Astrocyte (in vitro differentiated cells and primary cell): ENCODE results near the gene AGTPBP1. TPM values are rescaled to one million over a fixed set of nuclear protein-coding genes. Genes with fewer than 3 reads are reported as not detected.

Experiments used
- DNase-seq: peaks from one replicate; pipeline ENCODE4 v3.0.0-alpha.2; 2010; ENCODE audit warnings: low read depth
- FAIRE-seq: peaks from 2 replicates; lab custom pipeline; 2011; peaks lifted over from hg19 to GRCh38; lab: Jason Lieb, UNC
- H2AFZ ChIP-seq: 2 replicates; pipeline ENCODE4 v1.6.0; 2012; ENCODE audit warnings: low read depth, low read length, inconsistent platforms
- H3K27ac ChIP-seq: 2 replicates; pipeline ENCODE4 v1.5.1; 2011; ENCODE audit warnings: low read depth, low read length, inconsistent platforms
- H3K27me3 ChIP-seq: 2 replicates; pipeline ENCODE4 v1.6.0; 2011; ENCODE audit warnings: low read length, inconsistent platforms; ENCODE audit not compliant: insufficient read depth
- H3K36me3 ChIP-seq: 2 replicates; pipeline ENCODE4 v1.5.1; 2011; ENCODE audit warnings: low read length, inconsistent platforms; ENCODE audit not compliant: insufficient read depth
- H3K4me1 ChIP-seq: 2 replicates; pipeline ENCODE4 v1.5.1; 2011; ENCODE audit warnings: low read length, inconsistent platforms; ENCODE audit not compliant: insufficient read depth
- H3K4me2 ChIP-seq: 2 replicates; pipeline ENCODE4 v1.6.0; 2012; ENCODE audit warnings: low read length, inconsistent platforms
- H3K4me3 ChIP-seq: 2 replicates; pipeline ENCODE4 v1.5.1; 2011; ENCODE audit warnings: low read depth, mild to moderate bottlenecking, low read length, inconsistent platforms; ENCODE audit not compliant: insufficient read depth
- H3K79me2 ChIP-seq: 2 replicates; pipeline ENCODE4 v1.6.0; 2012; ENCODE audit warnings: mild to moderate bottlenecking, low read length, inconsistent platforms; ENCODE audit not compliant: insufficient read depth
- H3K9ac ChIP-seq: 2 replicates; pipeline ENCODE4 v1.6.0; 2012; ENCODE audit warnings: mild to moderate bottlenecking, low read length, inconsistent platforms
- H3K9me3 ChIP-seq: 2 replicates; pipeline ENCODE4 v1.5.1; 2012; ENCODE audit warnings: low read depth, mild to moderate bottlenecking, low read length, inconsistent platforms; ENCODE audit not compliant: insufficient read depth
- H4K20me1 ChIP-seq: 2 replicates; pipeline ENCODE4 v1.6.0; 2012; ENCODE audit warnings: low read length, inconsistent platforms; ENCODE audit not compliant: insufficient read depth
- H3K27ac Mint-ChIP-seq: one replicate; pipeline ENCODE4 v1.8.0; 2021; ENCODE audit warnings: mild to moderate bottlenecking, mixed read lengths; ENCODE audit not compliant: unreplicated experiment
- H3K27me3 Mint-ChIP-seq: one replicate; pipeline ENCODE4 v1.8.0; 2021; ENCODE audit warnings: low read depth, mixed read lengths; ENCODE audit not compliant: unreplicated experiment
- H3K36me3 Mint-ChIP-seq: one replicate; pipeline ENCODE4 v1.8.0; 2021; ENCODE audit warnings: low read depth, mixed read lengths; ENCODE audit not compliant: unreplicated experiment
- H3K4me1 Mint-ChIP-seq: one replicate; pipeline ENCODE4 v1.8.0; 2021; ENCODE audit warnings: low read depth, mixed read lengths; ENCODE audit not compliant: unreplicated experiment
- H3K4me3 Mint-ChIP-seq: one replicate; pipeline ENCODE4 v1.8.0; 2021; ENCODE audit warnings: mild to moderate bottlenecking, moderate library complexity, mixed read lengths; ENCODE audit not compliant: unreplicated experiment
- H3K9me3 Mint-ChIP-seq: one replicate; pipeline ENCODE4 v1.8.0; 2021; ENCODE audit warnings: mild to moderate bottlenecking, mixed read lengths; ENCODE audit not compliant: unreplicated experiment
- EZH2 ChIP-seq: IDR thresholded peaks from 2 replicates; pipeline ENCODE4 v1.6.1; 2012; ENCODE audit warnings: mild to moderate bottlenecking, low read length, inconsistent platforms; ENCODE audit not compliant: insufficient read depth
- total RNA-seq: library from RNA; stranded (reverse); gene quantifications from 2 replicates; pipeline ENCODE4 v1.2.1, GENCODE V29; 2021
- TF ChIP-seq, protein P1 (sequence below): IDR thresholded peaks from 2 replicates; pipeline ENCODE4 v1.5.1; 2011; ENCODE audit warnings: low read depth, mild to moderate bottlenecking, inconsistent platforms, low read length, moderate library complexity; ENCODE audit not compliant: insufficient read depth

The AGTPBP1 gene
- total RNA-seq, 1 donor from 2014 or later, result 30.0 TPM

GRCh38 chr9:85501456-85501855 is 240.3 kb downstream of the AGTPBP1 start:
- no peaks in the 10 kb centered on the region for H4K20me1 ChIP-seq
- H3K4me3 ChIP-seq, result no peak overlapping the region
- H3K9me3 Mint-ChIP-seq, result peaks cover 10% of the 10 kb centered on the region
- H3K4me1 ChIP-seq, result no peaks in the 10 kb centered on the region
- TF ChIP-seq, protein P1, sequence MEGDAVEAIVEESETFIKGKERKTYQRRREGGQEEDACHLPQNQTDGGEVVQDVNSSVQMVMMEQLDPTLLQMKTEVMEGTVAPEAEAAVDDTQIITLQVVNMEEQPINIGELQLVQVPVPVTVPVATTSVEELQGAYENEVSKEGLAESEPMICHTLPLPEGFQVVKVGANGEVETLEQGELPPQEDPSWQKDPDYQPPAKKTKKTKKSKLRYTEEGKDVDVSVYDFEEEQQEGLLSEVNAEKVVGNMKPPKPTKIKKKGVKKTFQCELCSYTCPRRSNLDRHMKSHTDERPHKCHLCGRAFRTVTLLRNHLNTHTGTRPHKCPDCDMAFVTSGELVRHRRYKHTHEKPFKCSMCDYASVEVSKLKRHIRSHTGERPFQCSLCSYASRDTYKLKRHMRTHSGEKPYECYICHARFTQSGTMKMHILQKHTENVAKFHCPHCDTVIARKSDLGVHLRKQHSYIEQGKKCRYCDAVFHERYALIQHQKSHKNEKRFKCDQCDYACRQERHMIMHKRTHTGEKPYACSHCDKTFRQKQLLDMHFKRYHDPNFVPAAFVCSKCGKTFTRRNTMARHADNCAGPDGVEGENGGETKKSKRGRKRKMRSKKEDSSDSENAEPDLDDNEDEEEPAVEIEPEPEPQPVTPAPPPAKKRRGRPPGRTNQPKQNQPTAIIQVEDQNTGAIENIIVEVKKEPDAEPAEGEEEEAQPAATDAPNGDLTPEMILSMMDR, result no peak
- TF ChIP-seq EZH2, result no peak
- no peak overlapping the region for H2AFZ ChIP-seq
- no peaks in the 10 kb centered on the region for H3K79me2 ChIP-seq
- no peaks in the 10 kb centered on the region for H3K9me3 ChIP-seq
- FAIRE-seq (no peak), DNase-seq (no peak)
- peaks cover 15% of the 10 kb centered on the region for H3K27me3 Mint-ChIP-seq
- H3K27me3 ChIP-seq, result no peaks in the 10 kb centered on the region
- H3K36me3 Mint-ChIP-seq, result no peaks in the 10 kb centered on the region
- no peak overlapping the region for H3K27ac ChIP-seq
- no peak overlapping the region for H3K4me2 ChIP-seq
- no peaks in the 10 kb centered on the region for H3K36me3 ChIP-seq
- H3K27ac Mint-ChIP-seq, result no peak overlapping the region
- no peak overlapping the region for H3K4me3 Mint-ChIP-seq
- H3K4me1 Mint-ChIP-seq, result no peaks in the 10 kb centered on the region
- no peak overlapping the region for H3K9ac ChIP-seq

Other genes starting within 250 kb of the AGTPBP1 start
- 28.7 and 31.4 TPM in 2 replicates for gene NAA35, start 199.2 kb upstream of the AGTPBP1 start, total RNA-seq